K562 (cell line): ENCODE results near the gene CPNE2. TPM values are rescaled to one million over a fixed set of nuclear protein-coding genes. Genes with fewer than 3 reads are reported as not detected.

Source experiments
- ATAC-seq: fragments of 200-7000 bp; cut with Tn5 transposase; 3 replicates; pipeline ENCODE4 v1.9.1; 2020; ENCODE audit warnings: moderate library complexity
- BruUV-seq: library from RNA; stranded (reverse); fragments of 400-500 nt; replicated peaks from 2 replicates; lab custom pipeline; 2021; lab: Mats Ljungman, UMichigan
- CTCF ChIA-PET: fragments of 300-600 bp; formaldehyde crosslinking; extraction: SDS; loops from one replicate; lab custom pipeline; 2021; ENCODE audit warnings: low intra/inter-chr PET ratio; lab: Yijun Ruan, JAX
- POLR2A ChIA-PET: fragments of 300-600, 350-650 bp; sonication (Branson Sonifier 250); formaldehyde crosslinking; extraction: SDS; loops from one replicate; lab custom pipeline; 2021; ENCODE audit warnings: antibody characterized with exemption, inconsistent platforms; lab: Yijun Ruan, JAX
- DNase-seq, 4 experiments: peaks; one replicate each; pipeline versions ENCODE4 v3.0.0 to v3.0.0-alpha.2; 2011 to 2018; ENCODE audit warnings: low spot score in 3 of 4, mixed read lengths in 3 of 4; ENCODE audit errors: extremely low read depth in 1 of 4
- FAIRE-seq: peaks from 2 replicates; lab custom pipeline; 2011; peaks lifted over from hg19 to GRCh38; lab: Jason Lieb, UNC
- H2AFZ ChIP-seq: 2 replicates; pipeline ENCODE4 v1.6.0; 2011; ENCODE audit warnings: low read depth, low read length, control low read depth, inconsistent platforms
- H3K27ac ChIP-seq: fragments of 200-600 bp; 3 replicates; pipeline ENCODE4 v1.8.0; 2011; ENCODE audit warnings: low read depth, mild to moderate bottlenecking, control low read depth, inconsistent platforms, low read length, moderate library complexity, mixed read lengths; ENCODE audit errors: extremely low read depth
- H3K27me3 ChIP-seq, 2 experiments: fragments of 300-600 bp in 1 of 2; 2 replicates in 1 of 2; 3 replicates in 1 of 2; pipeline versions ENCODE4 v1.6.0 to v1.8.0; 2011; ENCODE audit warnings: inconsistent platforms in 2 of 2, low read length in 2 of 2, mild to moderate bottlenecking in 1 of 2, mixed read lengths in 1 of 2, moderate library complexity in 1 of 2; ENCODE audit not compliant: control insufficient read depth in 2 of 2, insufficient read depth in 2 of 2
- H3K36me3 ChIP-seq: fragments of 300-600 bp; 3 replicates; pipeline ENCODE4 v1.8.0; 2011; ENCODE audit warnings: mild to moderate bottlenecking, low read length, inconsistent platforms; ENCODE audit not compliant: control insufficient read depth, insufficient read depth
- H3K4me1 ChIP-seq, 2 experiments: fragments of 200-600 bp in 1 of 2; replicated peaks in 1 of 2; 2 replicates in 1 of 2; 3 replicates in 1 of 2; pipeline versions ENCODE4 v1.5.1 to v1.8.0; 2011; ENCODE audit warnings: inconsistent platforms in 2 of 2, low read length in 2 of 2, mild to moderate bottlenecking in 1 of 2, mixed read lengths in 1 of 2, moderate library complexity in 1 of 2; ENCODE audit not compliant: control insufficient read depth in 2 of 2, insufficient read depth in 2 of 2
- H3K4me2 ChIP-seq: 2 replicates; pipeline ENCODE4 v1.6.1; 2011; ENCODE audit warnings: low read length, control low read depth, inconsistent platforms, mixed read lengths; ENCODE audit not compliant: insufficient read depth
- H3K4me3 ChIP-seq: fragments of 200-600 bp; sonication (generic), shearing (Covaris generic); 2 replicates; pipeline ENCODE4 v1.5.1; 2016; ENCODE audit warnings: control low read depth, inconsistent platforms
- H3K79me2 ChIP-seq: fragments of 200-600 bp; 3 replicates; pipeline ENCODE4 v1.8.0; 2011; ENCODE audit warnings: low read length, inconsistent platforms; ENCODE audit not compliant: control insufficient read depth, insufficient read depth
- H3K9ac ChIP-seq, 2 experiments: 2 replicates each; pipeline versions ENCODE4 v1.6.0 to v1.6.1; 2011; ENCODE audit warnings: low read depth in 2 of 2, low read length in 2 of 2, control low read depth in 1 of 2, inconsistent platforms in 1 of 2, mild to moderate bottlenecking in 1 of 2, mixed read lengths in 1 of 2; ENCODE audit not compliant: insufficient read depth in 1 of 2
- H3K9me1 ChIP-seq: one replicate; pipeline ENCODE4 v1.6.0; 2011; ENCODE audit warnings: inconsistent platforms, mild to moderate bottlenecking, low read length, moderate library complexity; ENCODE audit not compliant: control insufficient read depth, insufficient read depth
- H3K9me3 ChIP-seq: replicated peaks from 2 replicates; pipeline ENCODE4 v1.5.1; 2011; ENCODE audit warnings: low read depth, low read length, inconsistent platforms; ENCODE audit not compliant: control insufficient read depth, insufficient read depth
- H4K20me1 ChIP-seq: replicated peaks from 2 replicates; pipeline ENCODE4 v1.6.1; 2011; ENCODE audit warnings: low read length, inconsistent platforms, mixed read lengths; ENCODE audit not compliant: control insufficient read depth, insufficient read depth
- CTCF ChIP-seq, 3 experiments: IDR thresholded peaks in 2 of 3; conservative IDR thresholded peaks in 1 of 3; 2 replicates each; pipeline ENCODE4 v1.5.1; 2011 to 2012; ENCODE audit warnings: low read length in 3 of 3, mild to moderate bottlenecking in 3 of 3, control low read depth in 2 of 3, improper control_type of control experiment in 1 of 3, inconsistent platforms in 1 of 3, low read depth in 1 of 3, mixed read lengths in 1 of 3, moderate library complexity in 1 of 3; ENCODE audit not compliant: insufficient read depth in 2 of 3
- HDAC1 ChIP-seq, 2 experiments: fragments of 450-650 bp; IDR thresholded peaks; 2 replicates each; pipeline ENCODE4 v1.6.1; 2016 to 2017; ENCODE audit warnings: inconsistent platforms in 1 of 2, mild to moderate bottlenecking in 1 of 2, moderate library complexity in 1 of 2
- JUND ChIP-seq, 2 experiments: IDR thresholded peaks; 2 replicates in 1 of 2; 3 replicates in 1 of 2; pipeline ENCODE4 v1.6.1; 2011; ENCODE audit warnings: borderline replicate concordance in 2 of 2, low read depth in 2 of 2, low read length in 2 of 2, improper control_type of control experiment in 1 of 2, missing biosample characterization in 1 of 2, missing genetic modification characterization in 1 of 2, missing genetic modification reagents in 1 of 2
- KLF16 ChIP-seq: IDR thresholded peaks from 2 replicates; pipeline ENCODE4 v1.6.1; 2016; ENCODE audit warnings: antibody characterized with exemption
- MAZ ChIP-seq, 2 experiments: fragments of 450-650 bp in 1 of 2; sonication (generic) in 1 of 2; formaldehyde crosslinking; IDR thresholded peaks in 1 of 2; conservative IDR thresholded peaks in 1 of 2; 2 replicates each; pipeline versions ENCODE4 v1.4.0 to v1.5.0; 2020; ENCODE audit warnings: mild to moderate bottlenecking in 1 of 2, missing genetic modification reagents in 1 of 2
- NEUROD1 ChIP-seq: fragments of 150-350 bp; IDR thresholded peaks from 2 replicates; pipeline ENCODE4 v1.6.1; 2014; ENCODE audit warnings: borderline replicate concordance, low read length, low read depth; ENCODE audit not compliant: partially characterized antibody
- PHB ChIP-seq: fragments of 250-450 bp; sonication (Bioruptor Pico); IDR thresholded peaks from 2 replicates; pipeline ENCODE4 v1.5.0; 2021
- RBBP5 ChIP-seq: fragments of 200-600 bp; sonication (generic); IDR thresholded peaks from 2 replicates; pipeline ENCODE4 v1.6.1; 2012; ENCODE audit warnings: borderline replicate concordance, mild to moderate bottlenecking, low read length, control low read depth, inconsistent platforms; ENCODE audit not compliant: insufficient read depth, poor library complexity, severe bottlenecking
- RBFOX2 ChIP-seq: fragments of 200-400 bp; formaldehyde crosslinking; IDR thresholded peaks from 2 replicates; pipeline ENCODE4 v1.6.1; 2017; ENCODE audit warnings: low read depth, mild to moderate bottlenecking, low read length, moderate library complexity
- SMC3 ChIP-seq: conservative IDR thresholded peaks from 2 replicates; pipeline ENCODE4 v1.6.1; 2011; ENCODE audit warnings: low read depth, low read length, improper control_type of control experiment; ENCODE audit not compliant: insufficient read depth
- ZBTB7A ChIP-seq: IDR thresholded peaks from 2 replicates; pipeline ENCODE4 v1.6.1; 2011; ENCODE audit warnings: low read depth, mild to moderate bottlenecking, low read length, moderate library complexity, borderline replicate concordance; ENCODE audit not compliant: control insufficient read depth
- ZFP91 ChIP-seq: sonication (generic); formaldehyde crosslinking; IDR thresholded peaks from 2 replicates; pipeline ENCODE4 v1.8.0; 2022; ENCODE audit warnings: mild to moderate bottlenecking, missing genetic modification reagents
- WGBS: fragments of 100-300 bp; shearing (Covaris generic); methylation state at CpG from one replicate; pipeline ENCODE4 v1.1.6; 2016; ENCODE audit warnings: low coverage, mixed read lengths; ENCODE audit not compliant: insufficient coverage; ENCODE audit errors: missing lambda C conversion rate; 5-methylcytosine and 5-hydroxymethylcytosine counted together
- in situ Hi-C: fragments of 300-500 bp; cut with MboI; formaldehyde crosslinking; loops from 4 replicates; pipeline ENCODE4 v1.15.0; 2018; ENCODE audit warnings: inconsistent platforms, mixed read lengths
- intact Hi-C: fragments of 100-400 bp; cut with micrococcal nuclease; formaldehyde crosslinking; loops from 2 replicates; pipeline ENCODE4 v1.14.2; 2022
- polyA plus RNA-seq, 8 experiments: library from polyadenylated mRNA; depleted of rRNA in 4 of 8; stranded (reverse) in 5 of 8; unstranded in 3 of 8; fragments of >200 nt; fragmentation: Nextera tagmentation in 2 of 8; fragmentation: Illumina TruSeq in 1 of 8; extraction: Ambion mirVana in 2 of 8; extraction: Trizol in 1 of 8; gene quantifications; 2 replicates each; pipeline versions ENCODE4 v1.2.1 to v1.2.3, GENCODE V29; 2011 to 2014; ENCODE audit warnings: inconsistent platforms in 1 of 8, missing spikeins in 1 of 8
- total RNA-seq, 7 experiments: library from RNA; depleted of rRNA in 6 of 7; stranded (reverse); fragments of >200 nt in 6 of 7; fragmentation: Illumina TruSeq in 2 of 7; extraction: Trizol in 2 of 7; gene quantifications; 2 replicates each; pipeline versions ENCODE4 v1.2.1 to v1.2.3, GENCODE V29; 2011 to 2021; ENCODE audit warnings: low replicate concordance in 1 of 7
- TF ChIP-seq, protein P1 (sequence below): IDR thresholded peaks from 2 replicates; pipeline ENCODE4 v1.6.1; 2011; ENCODE audit warnings: borderline replicate concordance, low read depth, mild to moderate bottlenecking, moderate library complexity, low read length; ENCODE audit not compliant: insufficient read depth, poor library complexity, severe bottlenecking

CPNE2 gene
- total and polyA plus RNA-seq, 9 of the 15 experiments (the other 6 are each of a cell fraction or from before 2014, with no cell fraction given) = 3.0 to 13.9 (median 8.6) TPM

DNA sequence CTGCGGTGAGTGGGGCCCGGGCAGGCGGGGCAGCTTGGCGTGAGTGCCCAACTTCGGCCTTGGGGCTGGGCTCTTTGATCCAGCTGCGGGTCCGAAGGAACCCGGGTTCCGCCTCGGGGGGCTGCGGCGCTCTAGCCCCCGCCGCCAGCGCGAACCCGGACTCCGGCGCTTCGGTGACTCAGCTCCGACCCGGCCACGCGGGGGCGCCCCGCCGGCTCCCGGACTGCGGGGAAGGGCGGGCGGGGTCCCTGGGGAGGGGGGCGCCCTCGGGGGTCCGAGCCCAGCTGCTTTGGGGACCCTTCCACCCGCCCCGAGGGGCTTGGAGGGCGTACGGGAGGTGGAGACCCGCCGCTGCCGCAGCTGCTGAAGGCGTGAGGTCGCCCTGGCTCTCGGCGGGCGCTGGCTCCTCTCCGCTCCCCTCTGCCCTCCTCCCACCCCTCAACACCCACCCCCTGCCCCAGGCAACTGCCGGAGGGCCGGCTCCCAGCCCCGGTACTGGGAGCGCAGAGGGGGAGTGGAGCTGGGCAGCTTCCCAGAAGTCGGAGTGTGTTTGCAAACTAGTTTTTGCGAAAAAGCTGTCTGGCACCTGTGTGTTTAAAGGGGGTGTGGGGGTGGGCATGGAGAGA is 516 bp downstream of the CPNE2 start:
- H3K4me1 ChIP-seq = peaks cover 11 to 28% of the 10 kb centered on the region in 2 experiments; a peak in 4 of 5 replicates
- H3K27ac ChIP-seq = peak overlapping the region; percentile 71
- 2% methylated on average over 20 of the region's 53 CpGs for WGBS
- H3K9me3 ChIP-seq = no peaks in the 10 kb centered on the region
- in situ Hi-C loops (no loop called here), intact Hi-C loops (no loop called here)
- peaks cover 0 to 4% of the 10 kb centered on the region in 2 experiments; a peak in 2 of 5 replicates for H3K27me3 ChIP-seq
- peaks cover 10% of the 10 kb centered on the region; the same call in 1 of the 2 replicates for H4K20me1 ChIP-seq
- H3K4me2 ChIP-seq = peak overlapping the region; percentile 76
- H3K9ac ChIP-seq = peak overlapping the region; percentile 69 to 97; a peak in 3 of 4 replicates
- H3K9me1 ChIP-seq = no peaks in the 10 kb centered on the region
- FAIRE-seq (peak; percentile 42), ATAC-seq (peak; percentile 84), DNase-seq (peak; percentile 59 to 83 (median 76))
- ChIA-PET CTCF (interaction anchor here (1.3 kb wide), 1 partner anchor 75 kb away, joined by 4 read pairs; no protein-coding TSS in a partner anchor), POLR2A (interaction anchor here (0.6 to 1.5 kb wide), 5 partner anchors 11 to 120 kb away, joined by 3 to 7 read pairs (median 4); no protein-coding TSS in a partner anchor)
- H3K36me3 ChIP-seq = no peaks in the 10 kb centered on the region
- BruUV-seq = no TSS peak
- peak overlapping the region; percentile 84 for H3K4me3 ChIP-seq
- H3K79me2 ChIP-seq = no peaks in the 10 kb centered on the region
- H2AFZ ChIP-seq = peak overlapping the region; percentile 91
- peak; percentile 37 for TF ChIP-seq RBBP5
- TF ChIP-seq HDAC1 (IDR thresholded peaks at IDR 0.05) = no peak
- peak; percentile 7 for TF ChIP-seq NEUROD1
- peak; percentile 50 for TF ChIP-seq JUND (IDR thresholded peaks at IDR 0.05; ENCODE audit: borderline replicate concordance, low read depth, low read length)
- no peak; the same call in 2 of the 3 replicates for TF ChIP-seq JUND (tag; IDR thresholded peaks at IDR 0.05; ENCODE audit: borderline replicate concordance, low read depth, low read length)
- TF ChIP-seq PHB (CRISPR knock-in tag) = no peak
- TF ChIP-seq ZBTB7A = peak; percentile 98
- TF ChIP-seq, protein P1, sequence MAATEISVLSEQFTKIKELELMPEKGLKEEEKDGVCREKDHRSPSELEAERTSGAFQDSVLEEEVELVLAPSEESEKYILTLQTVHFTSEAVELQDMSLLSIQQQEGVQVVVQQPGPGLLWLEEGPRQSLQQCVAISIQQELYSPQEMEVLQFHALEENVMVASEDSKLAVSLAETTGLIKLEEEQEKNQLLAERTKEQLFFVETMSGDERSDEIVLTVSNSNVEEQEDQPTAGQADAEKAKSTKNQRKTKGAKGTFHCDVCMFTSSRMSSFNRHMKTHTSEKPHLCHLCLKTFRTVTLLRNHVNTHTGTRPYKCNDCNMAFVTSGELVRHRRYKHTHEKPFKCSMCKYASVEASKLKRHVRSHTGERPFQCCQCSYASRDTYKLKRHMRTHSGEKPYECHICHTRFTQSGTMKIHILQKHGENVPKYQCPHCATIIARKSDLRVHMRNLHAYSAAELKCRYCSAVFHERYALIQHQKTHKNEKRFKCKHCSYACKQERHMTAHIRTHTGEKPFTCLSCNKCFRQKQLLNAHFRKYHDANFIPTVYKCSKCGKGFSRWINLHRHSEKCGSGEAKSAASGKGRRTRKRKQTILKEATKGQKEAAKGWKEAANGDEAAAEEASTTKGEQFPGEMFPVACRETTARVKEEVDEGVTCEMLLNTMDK = peak; percentile 94
- TF ChIP-seq CTCF (IDR thresholded peaks at IDR 0.05 in 2 of 3, conservative IDR thresholded peaks at IDR 0.05 in 1 of 3; ENCODE audit: insufficient read depth in 2 of 3, low read depth in 1 of 3, low read length in 3 of 3) = peak; percentile 52 to 73 (median 58); a peak in 5 of 6 replicates
- TF ChIP-seq SMC3 = 0 out of 2 replicates have a peak, but pooled peaks have one; percentile 13
- TF ChIP-seq KLF16 = no peak
- peak; percentile 21; the same call in 1 of the 2 replicates for TF ChIP-seq RBFOX2
- TF ChIP-seq MAZ (CRISPR knock-in tag; conservative IDR thresholded peaks at IDR 0.05 in 1 of 2, IDR thresholded peaks at IDR 0.05 in 1 of 2) = peak; percentile 73 to 87
- no peak for TF ChIP-seq ZFP91
